ENCODE results near the gene MARS1.

DNA sequence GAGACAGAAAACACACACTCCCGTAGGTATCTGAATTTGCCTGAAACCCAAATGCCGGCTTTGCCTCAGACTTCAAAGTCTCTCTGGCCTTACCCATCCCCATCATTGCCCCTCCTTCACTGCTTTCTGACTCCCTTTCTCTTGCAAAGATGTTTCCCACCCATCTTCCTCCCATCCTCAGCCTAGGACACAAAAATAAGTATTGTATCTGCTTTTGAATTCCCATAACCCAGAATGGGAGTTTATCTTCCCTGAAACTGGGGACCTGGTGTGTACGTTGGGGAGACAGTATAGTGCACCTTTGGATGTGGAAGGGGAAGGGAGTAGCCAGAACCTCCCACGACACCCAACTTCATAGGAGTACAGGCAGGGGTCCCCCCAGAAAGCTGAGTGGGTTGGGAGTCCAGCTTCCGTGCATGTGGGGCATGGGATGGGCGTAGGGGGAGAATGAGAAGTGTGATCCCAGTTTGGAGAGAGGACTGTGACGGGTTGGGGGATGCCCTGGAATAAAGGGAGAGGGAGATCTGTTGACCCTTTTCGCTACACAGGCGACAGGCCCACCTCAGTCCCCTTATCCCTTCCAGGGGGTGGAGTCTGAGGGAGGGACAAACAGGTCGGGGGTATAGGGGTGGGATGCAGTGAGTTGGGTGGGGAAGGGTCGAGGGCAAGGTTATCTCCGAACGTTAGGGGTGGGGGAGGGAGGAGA, 61.5 kb downstream of the MARS1 start:
- TF ChIP-seq, protein P1, sequence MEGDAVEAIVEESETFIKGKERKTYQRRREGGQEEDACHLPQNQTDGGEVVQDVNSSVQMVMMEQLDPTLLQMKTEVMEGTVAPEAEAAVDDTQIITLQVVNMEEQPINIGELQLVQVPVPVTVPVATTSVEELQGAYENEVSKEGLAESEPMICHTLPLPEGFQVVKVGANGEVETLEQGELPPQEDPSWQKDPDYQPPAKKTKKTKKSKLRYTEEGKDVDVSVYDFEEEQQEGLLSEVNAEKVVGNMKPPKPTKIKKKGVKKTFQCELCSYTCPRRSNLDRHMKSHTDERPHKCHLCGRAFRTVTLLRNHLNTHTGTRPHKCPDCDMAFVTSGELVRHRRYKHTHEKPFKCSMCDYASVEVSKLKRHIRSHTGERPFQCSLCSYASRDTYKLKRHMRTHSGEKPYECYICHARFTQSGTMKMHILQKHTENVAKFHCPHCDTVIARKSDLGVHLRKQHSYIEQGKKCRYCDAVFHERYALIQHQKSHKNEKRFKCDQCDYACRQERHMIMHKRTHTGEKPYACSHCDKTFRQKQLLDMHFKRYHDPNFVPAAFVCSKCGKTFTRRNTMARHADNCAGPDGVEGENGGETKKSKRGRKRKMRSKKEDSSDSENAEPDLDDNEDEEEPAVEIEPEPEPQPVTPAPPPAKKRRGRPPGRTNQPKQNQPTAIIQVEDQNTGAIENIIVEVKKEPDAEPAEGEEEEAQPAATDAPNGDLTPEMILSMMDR (IDR thresholded peaks at IDR 0.05) = no peak
- TF ChIP-seq ZFX (IDR thresholded peaks at IDR 0.05; ENCODE audit: borderline replicate concordance) = no peak

All from 22Rv1 (cell line).